HG03521 (cell line): Measurements from ENCODE around the gene VAV2.

ENCODE experiments used
- ATAC-seq: cut with Tn5 transposase; IDR thresholded peaks from one replicate; pipeline ENCODE4 v1.9.1; 2021; ENCODE audit warnings: mild to moderate bottlenecking, moderate library complexity; ENCODE audit not compliant: unreplicated experiment

Gene VAV2

GRCh38 chr9:133791069-133791468 lies 201.1 kb downstream of the VAV2 start:
- no peak for ATAC-seq

- no peak for ATAC-seq
Measured at GRCh38 chr9:133789778-133790177, 202.3 kb downstream of the VAV2 start.

- no peak for ATAC-seq
Measured at GRCh38 chr9:133788819-133789717, 203.1 kb downstream of the VAV2 start.

GRCh38 chr9:133788045-133788818 lies 203.9 kb downstream of the VAV2 start:
- no peak for ATAC-seq

- peak; percentile 60 for ATAC-seq
Measured at GRCh38 chr9:133787754-133788025, 204.4 kb downstream of the VAV2 start.

GRCh38 chr9:133786907-133787753 lies 205.0 kb downstream of the VAV2 start:
- no peak for ATAC-seq

DNA sequence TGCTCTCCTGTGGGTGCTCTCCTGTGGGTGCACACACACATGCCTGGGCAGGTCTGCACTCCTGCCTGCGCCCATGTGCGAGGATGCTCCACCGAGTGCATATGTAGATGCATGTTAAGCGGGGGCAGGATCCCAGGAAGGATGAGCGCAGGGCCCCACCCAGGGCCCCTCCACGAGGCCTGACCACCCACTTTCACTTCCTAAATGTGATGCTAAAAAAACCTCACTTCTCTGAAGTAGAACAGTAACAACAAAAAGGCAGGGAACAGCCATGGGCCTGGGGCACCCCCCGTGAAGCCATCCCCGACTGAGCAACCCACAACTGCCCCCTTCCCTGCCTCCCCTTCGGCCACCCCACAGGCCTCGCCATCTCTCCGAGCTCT lies 205.8 kb downstream of the VAV2 start:
- ATAC-seq, result no peak

- no peak for ATAC-seq
Measured at GRCh38 chr9:133785753-133786370, 206.3 kb downstream of the VAV2 start.

GRCh38 chr9:133784731-133785561 lies 207.2 kb downstream of the VAV2 start:
- no peak for ATAC-seq

DNA sequence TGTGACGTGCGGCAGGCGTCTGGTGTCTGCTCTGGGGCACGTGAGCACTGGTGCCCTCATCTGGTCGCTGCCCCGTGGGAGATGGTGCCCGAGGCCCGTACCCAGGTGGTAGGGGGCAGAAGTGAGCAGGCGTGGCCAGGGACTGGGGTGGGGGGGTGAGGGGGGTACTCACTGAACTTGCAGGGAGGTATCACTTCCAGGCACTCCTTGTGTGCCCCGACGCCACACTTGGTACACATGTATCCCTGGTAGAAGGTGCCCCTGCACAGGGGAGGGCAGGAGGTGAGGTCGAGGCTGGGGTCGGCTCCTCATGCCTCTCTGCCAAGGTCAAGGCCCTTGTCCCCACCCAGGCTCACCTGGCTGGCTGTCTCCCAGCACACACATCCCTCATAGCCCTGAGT lies 208.8 kb downstream of the VAV2 start:
- no peak for ATAC-seq

GRCh38 chr9:133782157-133783130 lies 209.7 kb downstream of the VAV2 start:
- ATAC-seq, result no peak

DNA sequence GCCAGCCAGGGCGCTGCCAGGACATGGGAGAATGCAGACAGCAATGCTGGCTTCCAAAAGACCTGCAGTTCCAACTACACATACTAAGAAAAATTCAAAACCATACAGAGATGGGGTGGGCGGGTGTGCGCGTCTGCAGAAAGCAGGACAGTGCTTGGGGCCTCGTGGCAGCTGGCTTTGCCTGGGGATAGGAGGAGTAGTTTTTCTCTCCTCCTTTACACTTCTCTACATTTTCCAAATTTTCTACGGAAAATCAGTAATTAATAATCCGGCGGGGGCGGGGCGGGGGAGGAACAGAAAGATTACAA lies 210.3 kb downstream of the VAV2 start:
- no peak for ATAC-seq

GRCh38 chr9:133780962-133781827 lies 210.9 kb downstream of the VAV2 start:
- no peak for ATAC-seq

GRCh38 chr9:133780404-133780945 lies 211.6 kb downstream of the VAV2 start:
- ATAC-seq, result no peak

DNA sequence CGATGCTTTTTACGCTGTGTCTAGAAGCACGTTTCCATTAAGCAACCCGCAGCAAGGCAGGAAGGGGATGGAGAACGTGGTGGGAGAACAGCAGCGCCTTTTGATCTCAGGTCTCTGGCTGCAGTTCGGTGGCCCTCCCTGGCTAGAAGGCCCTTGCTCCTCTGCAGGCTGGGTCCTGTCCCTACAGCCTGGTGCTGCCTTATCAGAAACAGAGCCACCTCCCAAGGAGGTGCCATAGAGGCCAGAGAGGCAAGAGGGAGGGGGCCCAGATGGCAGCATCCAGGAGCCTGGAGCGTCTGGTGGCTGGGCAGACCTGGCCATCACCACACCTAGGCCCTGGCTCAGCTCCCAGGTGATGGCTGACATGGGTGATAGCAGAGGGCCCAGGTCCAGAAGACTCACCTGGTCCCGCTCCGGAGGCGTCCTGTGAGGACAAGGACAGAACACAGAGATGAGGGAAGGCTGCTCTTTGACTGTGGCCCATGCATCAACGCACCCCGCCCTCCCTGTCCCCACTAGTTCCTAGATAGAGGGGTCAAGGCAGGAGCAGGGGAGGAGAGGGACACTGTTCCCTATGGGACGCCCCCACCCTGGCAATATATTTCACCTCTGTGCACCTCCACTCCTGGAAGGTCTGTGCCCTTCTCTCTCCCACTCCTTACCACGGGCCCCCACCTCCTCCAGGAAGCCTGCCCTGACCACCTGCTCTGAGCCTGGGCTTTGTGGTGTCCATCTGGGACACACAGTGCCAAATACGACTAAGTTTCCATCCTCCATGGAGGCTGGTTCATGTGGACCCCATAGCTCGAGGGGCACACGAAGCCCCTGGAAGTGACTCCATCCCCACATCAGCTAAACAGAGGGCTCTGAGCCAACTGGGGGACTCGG lies 212.4 kb downstream of the VAV2 start:
- ATAC-seq, result no peak

DNA sequence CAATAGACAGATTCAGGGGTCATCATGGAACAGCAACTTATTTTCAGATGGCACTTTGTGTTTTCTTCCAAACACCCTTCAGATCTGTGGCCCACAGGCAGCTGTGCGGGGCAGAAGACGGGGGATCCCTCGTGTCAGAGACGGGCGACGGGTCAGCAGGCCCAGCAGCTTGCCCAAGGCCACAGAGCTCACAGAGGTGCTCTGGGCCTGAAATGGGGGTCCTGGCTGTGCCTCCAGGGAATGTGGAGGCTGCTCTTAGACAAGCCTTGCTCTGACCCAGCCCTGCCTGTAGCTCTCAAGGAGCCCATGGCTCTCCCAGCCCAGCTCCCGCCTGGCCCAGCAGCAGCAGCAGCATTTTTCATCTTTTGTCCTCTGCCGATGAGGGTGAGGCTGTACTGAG lies 213.0 kb downstream of the VAV2 start:
- ATAC-seq, result no peak
